PC-3 (cell line): ENCODE data around the gene GCSH. TPM values are rescaled to one million over a fixed set of nuclear protein-coding genes. Genes with fewer than 3 reads are reported as not detected.

Source experiments
- ATAC-seq: fragments of 200-7000 bp; cut with Tn5 transposase; 2 replicates; pipeline ENCODE4 v1.9.1; 2020; ENCODE audit warnings: mild to moderate bottlenecking, moderate library complexity
- Bru-seq: library from RNA; stranded (reverse); fragments of 400-500 nt; gene quantifications from one replicate; lab custom pipeline; 2021; lab: Mats Ljungman, UMichigan
- BruChase-seq, 2 experiments: library from RNA; stranded (reverse); fragments of 400-500 nt; gene quantifications; one replicate each; lab custom pipeline; 2021; lab: Mats Ljungman, UMichigan
- BruUV-seq: library from RNA; stranded (reverse); fragments of 400-500 nt; replicated peaks from 2 replicates; lab custom pipeline; 2021; lab: Mats Ljungman, UMichigan
- CTCF ChIA-PET: fragments of 300-600 bp; sonication (Branson Sonifier 250); formaldehyde crosslinking; loops from one replicate; lab custom pipeline; 2022; ENCODE audit warnings: antibody characterized with exemption; lab: Charles Lee
- POLR2A ChIA-PET: fragments of 300-600 bp; sonication (Branson Sonifier 250); formaldehyde crosslinking; loops from one replicate; lab custom pipeline; 2022; ENCODE audit warnings: antibody characterized with exemption; ENCODE audit not compliant: unreplicated experiment; lab: Charles Lee
- DNase-seq: peaks from one replicate; pipeline ENCODE4 v3.0.0-alpha.2; 2015
- H2AFZ ChIP-seq: fragments of 300-600 bp; sonication (generic); 2 replicates; pipeline ENCODE4 v1.6.0; 2016; ENCODE audit warnings: antibody characterized with exemption, low read length
- H3F3A ChIP-seq: fragments of 300-600 bp; sonication (generic); one replicate; pipeline ENCODE4 v1.6.0; 2017; ENCODE audit warnings: antibody characterized with exemption, low read length, control low read depth, mild to moderate bottlenecking; ENCODE audit not compliant: unreplicated experiment
- H3K27ac ChIP-seq: fragments of 300-600 bp; sonication (generic); 2 replicates; pipeline ENCODE4 v1.5.1; 2016; ENCODE audit warnings: mild to moderate bottlenecking, low read length
- H3K27me3 ChIP-seq: fragments of 300-600 bp; sonication (generic); 2 replicates; pipeline ENCODE4 v1.6.1; 2016; ENCODE audit warnings: low read length, mixed read lengths
- H3K36me3 ChIP-seq: fragments of 300-600 bp; sonication (generic); 2 replicates; pipeline ENCODE4 v1.6.1; 2016; ENCODE audit warnings: low read depth, mixed run types, low read length, mixed read lengths
- H3K4me1 ChIP-seq: fragments of 300-600 bp; sonication (generic); 2 replicates; pipeline ENCODE4 v1.5.1; 2016; ENCODE audit warnings: low read length; ENCODE audit not compliant: insufficient read depth
- H3K4me2 ChIP-seq: fragments of 300-600 bp; sonication (generic); 2 replicates; pipeline ENCODE4 v1.6.0; 2016; ENCODE audit warnings: low read length
- H3K4me3 ChIP-seq: fragments of 300-600 bp; sonication (generic); 2 replicates; pipeline ENCODE4 v1.5.1; 2016; ENCODE audit warnings: mild to moderate bottlenecking, low read length, mixed read lengths
- H3K79me2 ChIP-seq: fragments of 300-600 bp; sonication (generic); 2 replicates; pipeline ENCODE4 v1.6.1; 2017; ENCODE audit warnings: low read length, mixed read lengths
- H3K9ac ChIP-seq: fragments of 300-600 bp; sonication (generic); 2 replicates; pipeline ENCODE4 v1.6.0; 2016; ENCODE audit warnings: mild to moderate bottlenecking, low read length
- H3K9me2 ChIP-seq: fragments of 300-600 bp; sonication (generic); replicated peaks from 2 replicates; pipeline ENCODE4 v1.6.1; 2016; ENCODE audit warnings: mixed run types, low read length, mixed read lengths
- H3K9me3 ChIP-seq: fragments of 300-600 bp; sonication (generic); 2 replicates; pipeline ENCODE4 v1.6.1; 2016; ENCODE audit warnings: low read length, mixed read lengths
- H4K20me1 ChIP-seq: fragments of 300-600 bp; sonication (generic); 2 replicates; pipeline ENCODE4 v1.6.1; 2016; ENCODE audit warnings: low read length, mixed read lengths
- CTCF ChIP-seq: fragments of 300-600 bp; sonication (generic); conservative IDR thresholded peaks from 2 replicates; pipeline ENCODE4 v1.5.1; 2017; ENCODE audit warnings: antibody characterized with exemption, low read depth, mild to moderate bottlenecking, low read length
- EZH2 ChIP-seq: fragments of 300-600 bp; sonication (generic); IDR thresholded peaks from one replicate; pipeline ENCODE4 v1.6.1; 2017; ENCODE audit warnings: antibody characterized with exemption, mild to moderate bottlenecking, low read length; ENCODE audit not compliant: unreplicated experiment
- EZH2phosphoT487 ChIP-seq: fragments of 300-600 bp; sonication (generic); IDR thresholded peaks from 2 replicates; pipeline ENCODE4 v1.6.1; 2018; ENCODE audit warnings: mild to moderate bottlenecking, antibody characterized with exemption, low read length, borderline replicate concordance
- intact Hi-C: fragments of 100-400 bp; cut with micrococcal nuclease; formaldehyde crosslinking; loops from 2 replicates; pipeline ENCODE4 v1.9.0; 2023
- long read RNA-seq: library from polyadenylated mRNA; unstranded; transcript quantifications from one replicate; pipeline ENCODE4 v2.0.0, GENCODE V29; 2021; ENCODE audit not compliant: unreplicated experiment
- total RNA-seq: library from RNA; depleted of rRNA; stranded (reverse); fragments of >200 nt; gene quantifications from 2 replicates; pipeline ENCODE4 v1.2.3, GENCODE V29; 2014; rRNA removed

GCSH gene
- total RNA-seq (36.1 and 47.5 TPM in 2 replicates), Bru-seq, nascent RNA (percentile 62 among the genes with signal in this experiment), BruChase-seq, experiment 1, labeled RNA remaining after a 6-hour chase (percentile 66 among the genes with signal in this experiment), BruChase-seq, experiment 2, labeled RNA remaining after a 2-hour chase (percentile 60 among the genes with signal in this experiment)
- long read RNA-seq, transcript GCSH-201 (5 exons, 1,597 nt), result major isoform, 34 of 41 reads
- long read RNA-seq, partial matches to known transcripts, result 3 of 41 reads
- long read RNA-seq, other reads (novel, unspliced or antisense), result 0 of 41 reads

DNA sequence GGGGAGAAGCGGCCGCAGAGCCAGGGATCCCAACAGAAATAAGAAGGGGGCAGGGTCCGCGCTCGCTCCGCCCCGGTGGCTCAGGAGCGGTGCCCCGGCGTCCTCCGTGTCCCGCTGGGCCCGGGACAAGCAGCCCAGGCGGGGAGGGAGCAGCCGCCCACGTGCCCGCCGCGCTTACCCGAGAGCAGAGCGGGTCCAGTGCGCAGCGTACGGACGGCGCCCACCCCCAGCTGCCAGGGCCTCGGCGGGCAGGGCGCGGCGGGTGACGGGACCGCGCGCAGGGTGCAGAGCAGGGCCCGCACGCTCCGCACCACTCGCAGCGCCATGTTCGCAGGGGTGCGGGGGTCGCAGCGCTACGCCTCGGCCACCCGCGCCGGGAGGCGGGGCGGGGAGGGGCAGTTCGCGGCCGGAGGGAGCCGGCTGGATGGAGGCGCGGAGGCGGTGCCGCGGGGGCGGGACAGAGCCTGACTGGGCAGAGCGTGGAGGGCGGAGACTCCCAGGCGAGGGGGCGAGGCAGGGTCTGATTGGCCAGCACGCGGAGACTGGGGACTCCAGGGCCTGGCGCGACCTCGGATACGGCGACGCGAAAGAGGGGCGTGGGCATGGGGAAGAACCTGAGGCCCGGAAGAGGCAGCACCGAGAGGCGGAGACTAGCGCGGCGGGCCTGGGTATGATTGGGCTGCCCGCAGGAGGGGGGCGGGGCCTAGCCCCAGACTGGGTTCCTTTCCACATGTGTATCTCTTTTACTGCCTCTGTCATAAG, at the start of gene GCSH:
GCSH (minus strand) TSS at position 443 of the 762 bp plus-strand sequence; CDS start at position 326, 117 bp downstream.
- H3K79me2 ChIP-seq, result peaks cover 45% of the 10 kb centered on the region
- H3K9me3 ChIP-seq, result no peaks in the 10 kb centered on the region
- no peaks in the 10 kb centered on the region for H4K20me1 ChIP-seq
- DNase-seq (peak; percentile 93), ATAC-seq (peak; percentile 98)
- TF ChIP-seq EZH2phosphoT487, result no peak
- TF ChIP-seq CTCF, result no peak
- TF ChIP-seq EZH2, result no peak
- H3K4me1 ChIP-seq, result peaks cover 13% of the 10 kb centered on the region
- H3K4me2 ChIP-seq, result peak within 1 kb of the TSS; percentile 95
- ChIA-PET POLR2A (no interaction called here), CTCF (no interaction called here)
- H2AFZ ChIP-seq, result peak within 1 kb of the TSS; percentile 86
- H3K4me3 ChIP-seq, result peak within 1 kb of the TSS; percentile 91
- intact Hi-C loops, result loop anchor here (2.0 to 10.0 kb wide), 2 partner anchors 19 to 99 kb away; partner anchors contain the start of gene C16orf46
- H3K9me2 ChIP-seq, result no peaks in the 10 kb centered on the region
- peak within 1 kb of the TSS; percentile 87 for H3K9ac ChIP-seq
- H3F3A ChIP-seq, result no peaks in the 10 kb centered on the region
- H3K27me3 ChIP-seq, result no peaks in the 10 kb centered on the region
- H3K36me3 ChIP-seq, result no peaks in the 10 kb centered on the region
- no TSS peak for BruUV-seq
- peak within 1 kb of the TSS; percentile 6; the same call in 1 of the 2 replicates for H3K27ac ChIP-seq

- Histone ChIP-seq H3K27ac (no peak overlapping the region), H3K4me2 (no peak overlapping the region), H3K9me3 (no peaks in the 10 kb centered on the region), H3K36me3 (no peaks in the 10 kb centered on the region), H4K20me1 (no peaks in the 10 kb centered on the region), H3K9me2 (no peaks in the 10 kb centered on the region), H3K4me1 (no peaks in the 10 kb centered on the region), H3K27me3 (no peaks in the 10 kb centered on the region), H3K4me3 (no peak overlapping the region), H3K79me2 (no peaks in the 10 kb centered on the region), H3K9ac (no peak overlapping the region), H3F3A (no peaks in the 10 kb centered on the region), H2AFZ (no peak overlapping the region)
- DNase-seq (no peak), ATAC-seq (no peak)
- intact Hi-C loops, result no loop called here
- ChIA-PET POLR2A (no interaction called here), CTCF (no interaction called here)
- TF ChIP-seq EZH2 (no peak), CTCF (no peak), EZH2phosphoT487 (no peak)
- no TSS peak for BruUV-seq
Measured at GRCh38 chr16:81143921-81144471, 47.8 kb upstream of the GCSH start.
